ENCODE results near the gene KIAA1217. TPM values are rescaled to one million over a fixed set of nuclear protein-coding genes. Genes with fewer than 3 reads are reported as not detected.

KIAA1217 gene
- polyA plus RNA-seq, 1 donor: 54.9 TPM

GRCh38 chr10:24571870-24572450, 363.0 kb downstream of the KIAA1217 start:
- Histone ChIP-seq H3K27ac (ENCODE audit: low read length) (no peak overlapping the region), H3K9me3 (ENCODE audit: control insufficient read depth, low read depth, low read length) (no peaks in the 10 kb centered on the region), H3K27me3 (ENCODE audit: control insufficient read depth, insufficient read depth, low read length) (no peaks in the 10 kb centered on the region), H3K36me3 (ENCODE audit: control insufficient read depth, insufficient read depth, low read length) (no peaks in the 10 kb centered on the region), H3K4me1 (ENCODE audit: control insufficient read depth, insufficient read depth, low read length) (no peaks in the 10 kb centered on the region), H3K4me3 (ENCODE audit: low read length) (no peak overlapping the region)
- DNase-seq: no peak
- WGBS (ENCODE audit: insufficient coverage, low lambda C conversion rate): no CpG with 5 or more reads among the region's 7 CpGs

- WGBS (ENCODE audit: insufficient coverage, low lambda C conversion rate): no CpG with 5 or more reads among the region's 9 CpGs
- Histone ChIP-seq H3K9me3 (ENCODE audit: control insufficient read depth, low read depth, low read length) (no peaks in the 10 kb centered on the region), H3K4me1 (ENCODE audit: control insufficient read depth, insufficient read depth, low read length) (no peaks in the 10 kb centered on the region), H3K27me3 (ENCODE audit: control insufficient read depth, insufficient read depth, low read length) (no peaks in the 10 kb centered on the region), H3K4me3 (ENCODE audit: low read length) (no peak overlapping the region), H3K36me3 (ENCODE audit: control insufficient read depth, insufficient read depth, low read length) (no peaks in the 10 kb centered on the region), H3K27ac (ENCODE audit: low read length) (no peak overlapping the region)
- no peak for DNase-seq
Measured at GRCh38 chr10:24574161-24574560, 365.2 kb downstream of the KIAA1217 start.

DNA sequence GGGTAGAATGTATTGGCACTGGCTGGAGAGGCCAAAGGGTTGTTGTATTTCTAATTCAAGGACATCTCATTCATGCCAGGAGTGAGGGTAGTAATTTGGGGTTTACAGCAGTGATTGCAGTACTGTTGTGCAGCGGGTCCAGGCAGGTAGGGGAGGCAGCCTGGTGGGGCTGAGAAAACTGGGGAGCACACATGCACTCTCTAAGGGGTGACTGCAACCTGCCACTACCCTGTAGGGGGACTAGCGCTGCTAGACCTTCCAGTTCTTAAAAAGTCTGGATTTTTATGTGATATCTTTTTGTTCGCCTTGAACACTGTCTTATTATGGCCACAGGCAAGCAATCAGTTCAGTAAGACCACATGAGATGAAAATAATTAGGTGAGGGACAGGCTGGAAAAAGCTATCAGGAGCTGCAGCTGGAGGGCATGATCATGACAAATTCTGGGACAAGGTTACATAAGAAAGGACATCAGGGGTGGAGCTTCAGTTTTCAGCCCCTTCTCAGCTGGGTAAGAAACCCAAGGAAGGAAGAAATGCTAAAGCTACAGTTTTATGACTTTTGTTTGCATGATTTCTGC, 365.7 kb downstream of the KIAA1217 start:
- Histone ChIP-seq H3K4me1 (ENCODE audit: control insufficient read depth, insufficient read depth, low read length) (no peaks in the 10 kb centered on the region), H3K27ac (ENCODE audit: low read length) (no peak overlapping the region), H3K4me3 (ENCODE audit: low read length) (no peak overlapping the region), H3K27me3 (ENCODE audit: control insufficient read depth, insufficient read depth, low read length) (no peaks in the 10 kb centered on the region), H3K36me3 (ENCODE audit: control insufficient read depth, insufficient read depth, low read length) (no peaks in the 10 kb centered on the region), H3K9me3 (ENCODE audit: control insufficient read depth, low read depth, low read length) (no peaks in the 10 kb centered on the region)
- no CpG with 5 or more reads among the region's 3 CpGs for WGBS (ENCODE audit: insufficient coverage, low lambda C conversion rate)
- DNase-seq: no peak

GRCh38 chr10:24575481-24576002, 366.6 kb downstream of the KIAA1217 start:
- H3K27ac ChIP-seq (ENCODE audit: low read length): no peak overlapping the region
- no peaks in the 10 kb centered on the region for H3K4me1 ChIP-seq (ENCODE audit: control insufficient read depth, insufficient read depth, low read length)
- WGBS (ENCODE audit: insufficient coverage, low lambda C conversion rate): 70% methylated on average over 5 of the region's 10 CpGs
- no peaks in the 10 kb centered on the region for H3K9me3 ChIP-seq (ENCODE audit: control insufficient read depth, low read depth, low read length)
- H3K36me3 ChIP-seq (ENCODE audit: control insufficient read depth, insufficient read depth, low read length): no peaks in the 10 kb centered on the region
- no peak overlapping the region for H3K4me3 ChIP-seq (ENCODE audit: low read length)
- no peaks in the 10 kb centered on the region for H3K27me3 ChIP-seq (ENCODE audit: control insufficient read depth, insufficient read depth, low read length)
- no peak for DNase-seq

DNA sequence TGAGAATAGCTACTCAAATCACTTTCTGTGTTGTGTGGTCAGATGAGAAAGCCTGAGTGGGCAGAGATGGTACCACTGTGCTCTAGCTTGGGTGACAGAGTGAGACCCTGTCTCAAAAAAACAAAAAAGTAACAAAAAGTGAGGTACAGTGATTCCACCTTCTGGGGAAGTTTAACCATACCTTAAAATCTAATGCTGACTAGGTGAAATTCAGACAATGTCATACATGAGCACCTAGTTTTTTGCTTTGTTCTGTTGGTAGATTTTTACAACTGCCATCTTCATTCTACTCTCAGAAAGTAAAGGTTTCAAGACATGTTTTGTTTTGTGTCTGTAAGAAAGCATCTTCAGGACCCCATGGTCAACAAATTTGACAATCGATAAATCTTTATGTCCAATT, 370.5 kb downstream of the KIAA1217 start:
- Histone ChIP-seq H3K4me3 (ENCODE audit: low read length) (no peak overlapping the region), H3K4me1 (ENCODE audit: control insufficient read depth, insufficient read depth, low read length) (no peaks in the 10 kb centered on the region), H3K27me3 (ENCODE audit: control insufficient read depth, insufficient read depth, low read length) (no peaks in the 10 kb centered on the region), H3K9me3 (ENCODE audit: control insufficient read depth, low read depth, low read length) (no peaks in the 10 kb centered on the region), H3K36me3 (ENCODE audit: control insufficient read depth, insufficient read depth, low read length) (peaks cover 2% of the 10 kb centered on the region), H3K27ac (ENCODE audit: low read length) (no peak overlapping the region)
- DNase-seq: no peak
- no CpG with 5 or more reads among the region's 1 CpG for WGBS (ENCODE audit: insufficient coverage, low lambda C conversion rate)

DNA sequence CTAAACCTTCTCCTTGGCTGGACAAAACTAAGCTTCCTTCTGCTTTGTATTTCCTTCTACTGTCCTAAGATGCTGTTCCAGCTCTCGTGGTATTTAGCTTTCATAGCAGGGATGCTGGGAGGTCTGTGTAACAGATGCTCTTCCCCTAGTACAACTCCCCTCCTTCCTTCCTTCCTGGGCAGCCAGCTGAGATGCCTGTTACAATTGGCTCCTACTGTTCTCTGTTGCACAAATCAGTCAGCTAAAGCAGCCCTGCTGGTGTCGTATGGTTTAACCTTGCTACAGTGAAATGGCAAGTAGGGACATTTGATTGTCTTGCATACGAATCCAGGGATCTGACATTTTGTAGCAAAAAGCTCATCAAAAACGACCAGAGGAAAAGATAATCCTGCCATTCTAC, 371.0 kb downstream of the KIAA1217 start:
- Histone ChIP-seq H3K4me1 (ENCODE audit: control insufficient read depth, insufficient read depth, low read length) (no peaks in the 10 kb centered on the region), H3K4me3 (ENCODE audit: low read length) (no peak overlapping the region), H3K9me3 (ENCODE audit: control insufficient read depth, low read depth, low read length) (no peaks in the 10 kb centered on the region), H3K27ac (ENCODE audit: low read length) (no peak overlapping the region), H3K27me3 (ENCODE audit: control insufficient read depth, insufficient read depth, low read length) (no peaks in the 10 kb centered on the region), H3K36me3 (ENCODE audit: control insufficient read depth, insufficient read depth, low read length) (peaks cover 3% of the 10 kb centered on the region)
- WGBS (ENCODE audit: insufficient coverage, low lambda C conversion rate): no CpG with 5 or more reads among the region's 4 CpGs
- DNase-seq: no peak

GRCh38 chr10:24589265-24589664, 380.3 kb downstream of the KIAA1217 start:
- H3K27me3 ChIP-seq (ENCODE audit: control insufficient read depth, insufficient read depth, low read length): no peaks in the 10 kb centered on the region
- H3K36me3 ChIP-seq (ENCODE audit: control insufficient read depth, insufficient read depth, low read length): peaks cover 63% of the 10 kb centered on the region
- DNase-seq: no peak
- H3K4me1 ChIP-seq (ENCODE audit: control insufficient read depth, insufficient read depth, low read length): no peaks in the 10 kb centered on the region
- 100% methylated on average over 1 of the region's 2 CpGs for WGBS (ENCODE audit: insufficient coverage, low lambda C conversion rate)
- H3K4me3 ChIP-seq (ENCODE audit: low read length): no peak overlapping the region
- H3K9me3 ChIP-seq (ENCODE audit: control insufficient read depth, low read depth, low read length): no peaks in the 10 kb centered on the region
- no peak overlapping the region for H3K27ac ChIP-seq (ENCODE audit: low read length)

- Histone ChIP-seq H3K27me3 (ENCODE audit: control insufficient read depth, insufficient read depth, low read length) (no peaks in the 10 kb centered on the region), H3K27ac (ENCODE audit: low read length) (no peak overlapping the region)
Measured at GRCh38 chr10:24590697-24591457, 381.9 kb downstream of the KIAA1217 start.

DNA sequence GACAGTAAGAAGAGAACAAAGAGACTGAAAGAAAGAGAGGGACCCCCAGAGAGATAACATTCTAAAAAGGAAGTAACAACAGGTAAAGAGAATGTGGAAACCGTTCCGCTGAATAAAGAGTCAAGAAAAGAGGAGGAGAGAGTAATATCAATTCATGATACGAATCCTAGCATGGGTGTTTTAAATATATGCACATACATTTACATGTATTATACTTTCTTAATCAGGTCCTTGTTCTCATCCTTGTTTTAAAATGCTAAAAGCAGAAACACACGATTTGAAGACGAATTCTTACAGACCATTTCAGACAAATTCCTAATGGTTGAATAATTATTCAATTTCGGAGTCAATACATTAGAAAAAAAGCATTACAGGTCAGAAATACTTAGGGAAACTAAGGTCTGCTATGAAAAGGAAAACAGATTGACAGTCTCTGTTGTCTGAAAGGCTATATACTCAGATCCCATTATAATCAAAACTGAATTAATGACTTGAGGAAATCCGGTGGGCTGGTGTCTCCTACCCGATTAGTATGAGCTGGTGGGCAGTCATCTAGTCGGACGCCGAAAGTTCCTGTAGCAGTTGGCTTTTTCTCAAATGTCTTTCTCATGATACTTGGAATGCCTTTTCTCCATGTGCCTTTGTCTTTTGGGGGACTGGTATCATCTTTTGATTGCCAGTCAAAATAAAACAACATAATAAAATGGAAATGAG, 387.4 kb downstream of the KIAA1217 start:
- no peak overlapping the region for H3K4me3 ChIP-seq (ENCODE audit: low read length)
- no peaks in the 10 kb centered on the region for H3K27me3 ChIP-seq (ENCODE audit: control insufficient read depth, insufficient read depth, low read length)
- no peak overlapping the region for H3K27ac ChIP-seq (ENCODE audit: low read length)
- no peaks in the 10 kb centered on the region for H3K4me1 ChIP-seq (ENCODE audit: control insufficient read depth, insufficient read depth, low read length)
- H3K36me3 ChIP-seq (ENCODE audit: control insufficient read depth, insufficient read depth, low read length): peaks cover 64% of the 10 kb centered on the region
- no peak for DNase-seq
- no peaks in the 10 kb centered on the region for H3K9me3 ChIP-seq (ENCODE audit: control insufficient read depth, low read depth, low read length)
- WGBS (ENCODE audit: insufficient coverage, low lambda C conversion rate): 95% methylated on average over 3 of the region's 11 CpGs

More at GRCh38 chr10:24590697-24591457, 381.9 kb downstream of the KIAA1217 start:
- no peaks in the 10 kb centered on the region for H3K4me1 ChIP-seq (ENCODE audit: control insufficient read depth, insufficient read depth, low read length)
- H3K4me3 ChIP-seq (ENCODE audit: low read length): no peak overlapping the region
- no peak for DNase-seq
- H3K9me3 ChIP-seq (ENCODE audit: control insufficient read depth, low read depth, low read length): no peaks in the 10 kb centered on the region
- peaks cover 64% of the 10 kb centered on the region for H3K36me3 ChIP-seq (ENCODE audit: control insufficient read depth, insufficient read depth, low read length)

GRCh38 chr10:24597426-24597825, 388.5 kb downstream of the KIAA1217 start:
- H3K4me3 ChIP-seq (ENCODE audit: low read length): no peak overlapping the region
- no peaks in the 10 kb centered on the region for H3K4me1 ChIP-seq (ENCODE audit: control insufficient read depth, insufficient read depth, low read length)
- H3K27me3 ChIP-seq (ENCODE audit: control insufficient read depth, insufficient read depth, low read length): no peaks in the 10 kb centered on the region
- WGBS (ENCODE audit: insufficient coverage, low lambda C conversion rate): no CpG with 5 or more reads among the region's 7 CpGs
- no peak overlapping the region for H3K27ac ChIP-seq (ENCODE audit: low read length)
- DNase-seq: no peak
- peaks cover 57% of the 10 kb centered on the region for H3K36me3 ChIP-seq (ENCODE audit: control insufficient read depth, insufficient read depth, low read length)
- no peaks in the 10 kb centered on the region for H3K9me3 ChIP-seq (ENCODE audit: control insufficient read depth, low read depth, low read length)

All from large intestine (tissue), 3 donors.